ENCODE data around the gene SLC34A1. TPM values are rescaled to one million over a fixed set of nuclear protein-coding genes. Genes with fewer than 3 reads are reported as not detected.
"Not testable (repeated sequence)": the region's sequence is repeated elsewhere in the genome, so short reads cannot be mapped to it uniquely, and the experiment has no call there.

Gene SLC34A1
- total RNA-seq, 1 donor from 2014 or later = not detected

- no peak for DNase-seq (ENCODE audit: missing footprints)
- intact Hi-C loops (cut with DNase I) = no loop called here
- ATAC-seq = no peak
Measured at GRCh38 chr5:177397875-177398390, 13.7 kb downstream of the SLC34A1 start.

- intact Hi-C loops (cut with DNase I) = no loop called here
- DNase-seq (ENCODE audit: missing footprints) (no peak), ATAC-seq (no peak)
Measured at GRCh38 chr5:177399997-177400868, 16.0 kb downstream of the SLC34A1 start, which contains the start of gene PFN3. Gene PFN3, minus strand, starts transcription at chr5:177400661. Its CDS starts 85 bp downstream, at chr5:177400576.

- intact Hi-C loops (cut with DNase I) = no loop called here
- no peak for ATAC-seq
- no peak for DNase-seq (ENCODE audit: missing footprints)
Measured at GRCh38 chr5:177402271-177403043, 18.2 kb downstream of the SLC34A1 start.

GRCh38 chr5:177403102-177403791 lies 19.0 kb downstream of the SLC34A1 start:
- ATAC-seq (no peak), DNase-seq (ENCODE audit: missing footprints) (no peak)

GRCh38 chr5:177403792-177404640 lies 19.8 kb downstream of the SLC34A1 start:
- peak; percentile 94 for DNase-seq (ENCODE audit: missing footprints)
- ATAC-seq = peak; percentile 93
- intact Hi-C loops (cut with DNase I) = loop anchor here (1.0 to 2.0 kb wide), 2 partner anchors 50 to 97 kb away; no protein-coding TSS in a partner anchor

More at GRCh38 chr5:177403102-177403791, 19.0 kb downstream of the SLC34A1 start:
- intact Hi-C loops (cut with DNase I) = no loop called here

- no peak for DNase-seq (ENCODE audit: missing footprints)
- intact Hi-C loops (cut with DNase I) = loop anchor here (1.0 to 2.0 kb wide), 2 partner anchors 50 to 96 kb away; no protein-coding TSS in a partner anchor
- ATAC-seq = no peak
Measured at GRCh38 chr5:177404641-177405179, 20.5 kb downstream of the SLC34A1 start.

- no peak for DNase-seq (ENCODE audit: missing footprints)
- no peak for ATAC-seq
- intact Hi-C loops (cut with DNase I) = loop anchor here (2.0 kb wide), 1 partner anchor 95 kb away; no protein-coding TSS in a partner anchor
Measured at GRCh38 chr5:177405312-177405711, 21.1 kb downstream of the SLC34A1 start.

- DNase-seq (ENCODE audit: missing footprints) (peak; percentile 86), ATAC-seq (no peak)
- intact Hi-C loops (cut with DNase I) = loop anchor here (2.0 kb wide), 1 partner anchor 95 kb away; no protein-coding TSS in a partner anchor
Measured at GRCh38 chr5:177405805-177406204, 21.6 kb downstream of the SLC34A1 start.

- intact Hi-C loops (cut with DNase I) = no loop called here
- DNase-seq (ENCODE audit: missing footprints) (no peak), ATAC-seq (no peak)
Measured at GRCh38 chr5:177409043-177409801, 25.0 kb downstream of the SLC34A1 start, which contains the start of gene F12. Gene F12, minus strand, starts transcription at chr5:177409564. Its CDS starts 37 bp downstream, at chr5:177409527.

- DNase-seq (ENCODE audit: missing footprints) (no peak), ATAC-seq (no peak)
- intact Hi-C loops (cut with DNase I) = no loop called here
Measured at GRCh38 chr5:177410575-177410974, 26.3 kb downstream of the SLC34A1 start.

GRCh38 chr5:177412603-177413233 lies 28.5 kb downstream of the SLC34A1 start:
- ATAC-seq (no peak), DNase-seq (ENCODE audit: missing footprints) (no peak)
- intact Hi-C loops (cut with DNase I) = no loop called here

GRCh38 chr5:177414481-177414880 lies 30.2 kb downstream of the SLC34A1 start:
- DNase-seq (ENCODE audit: missing footprints) (no peak), ATAC-seq (no peak)
- intact Hi-C loops (cut with DNase I) = no loop called here

- intact Hi-C loops (cut with DNase I); ATAC-seq: not testable (repeated sequence)
- peak; percentile 68 for DNase-seq (ENCODE audit: missing footprints)
Measured at GRCh38 chr5:177417081-177417480, 32.8 kb downstream of the SLC34A1 start.

- intact Hi-C loops (cut with DNase I) = no loop called here
- DNase-seq (ENCODE audit: missing footprints) (no peak), ATAC-seq (no peak)
Measured at GRCh38 chr5:177419046-177419445, 34.8 kb downstream of the SLC34A1 start.

GRCh38 chr5:177420472-177420871 lies 36.2 kb downstream of the SLC34A1 start:
- DNase-seq (ENCODE audit: missing footprints); ATAC-seq; intact Hi-C loops (cut with DNase I): not testable (repeated sequence)
